CD4-positive, alpha-beta T cell (primary cell): ENCODE data around the gene COA1. TPM values are rescaled to one million over a fixed set of nuclear protein-coding genes. Genes with fewer than 3 reads are reported as not detected.
A peak's percentile ranks its signal among the peaks of the same experiment; 100 is the strongest.

Experiments
- ATAC-seq: fragments of 200-7000 bp; cut with Tn5 transposase; one replicate; pipeline ENCODE4 v1.10.0; 2022; ENCODE audit warnings: mild to moderate bottlenecking; ENCODE audit not compliant: poor library complexity
- CTCF ChIA-PET: fragments of 350-600 bp; sonication (Branson Sonifier 250); formaldehyde crosslinking; loops from one replicate; lab custom pipeline; 2021; ENCODE audit warnings: antibody characterized with exemption, inconsistent platforms; lab: Charles Lee
- POLR2A ChIA-PET: fragments of 350-600 bp; sonication (Branson Sonifier 250); formaldehyde crosslinking; loops from one replicate; lab custom pipeline; 2021; ENCODE audit warnings: antibody characterized with exemption, inconsistent platforms; lab: Charles Lee
- DNase-seq, 14 experiments: peaks; one replicate each; pipeline ENCODE4 v3.0.0-alpha.2; 2013 to 2020; ENCODE audit warnings: mixed read lengths in 2 of 14
- H3K27ac ChIP-seq, 2 donors: one replicate each; pipeline versions ENCODE4 v1.5.1 to v1.7.0; 2013; ENCODE audit warnings: low read length in 2 of 2, low read depth in 1 of 2, mild to moderate bottlenecking in 1 of 2
- H3K27me3 ChIP-seq, 2 experiments: 1 replicate in 1 of 2; 2 replicates in 1 of 2; pipeline versions ENCODE4 v1.6.1 to v1.7.0; 2013; ENCODE audit warnings: low read length in 2 of 2, control low read depth in 1 of 2, mild to moderate bottlenecking in 1 of 2, moderate library complexity in 1 of 2; ENCODE audit not compliant: insufficient read depth in 2 of 2, control insufficient read depth in 1 of 2
- H3K36me3 ChIP-seq: one replicate; pipeline ENCODE4 v1.6.1; 2013; ENCODE audit warnings: low read length, control low read depth; ENCODE audit not compliant: insufficient read depth
- H3K4me1 ChIP-seq: one replicate; pipeline ENCODE4 v1.6.1; 2013; ENCODE audit warnings: low read length, control low read depth; ENCODE audit not compliant: insufficient read depth
- H3K4me3 ChIP-seq: one replicate; pipeline ENCODE4 v1.5.1; 2013; ENCODE audit warnings: mild to moderate bottlenecking, low read length, moderate library complexity
- H3K9me3 ChIP-seq, 2 experiments: 1 replicate in 1 of 2; 2 replicates in 1 of 2; pipeline versions ENCODE4 v1.6.1 to v1.7.0; 2013; ENCODE audit warnings: low read length in 2 of 2, mild to moderate bottlenecking in 2 of 2, control low read depth in 1 of 2, moderate library complexity in 1 of 2; ENCODE audit not compliant: control insufficient read depth in 1 of 2, insufficient read depth in 1 of 2
- H3K27ac Mint-ChIP-seq: one replicate; pipeline ENCODE4 v1.8.0; 2020; ENCODE audit warnings: mixed read lengths
- H3K27me3 Mint-ChIP-seq: one replicate; pipeline ENCODE4 v1.8.0; 2021; ENCODE audit warnings: mixed read lengths
- H3K36me3 Mint-ChIP-seq: one replicate; pipeline ENCODE4 v1.8.0; 2021; ENCODE audit warnings: low read depth, mixed read lengths
- H3K4me1 Mint-ChIP-seq: one replicate; pipeline ENCODE4 v1.8.0; 2021; ENCODE audit warnings: low read depth, mixed read lengths
- H3K4me3 Mint-ChIP-seq: one replicate; pipeline ENCODE4 v1.8.0; 2020; ENCODE audit warnings: mild to moderate bottlenecking, mixed read lengths
- H3K9me3 Mint-ChIP-seq: one replicate; pipeline ENCODE4 v1.8.0; 2020; ENCODE audit warnings: mixed read lengths
- CTCF ChIP-seq: fragments of 200-600 bp; IDR thresholded peaks from one replicate; pipeline ENCODE4 v1.8.0; 2022; ENCODE audit warnings: antibody characterized with exemption, mild to moderate bottlenecking
- intact Hi-C, 2 experiments: fragments of 100-400 bp; cut with DNase I in 1 of 2; cut with micrococcal nuclease in 1 of 2; formaldehyde crosslinking; loops; one replicate each; pipeline versions ENCODE4 v1.15.1 to v1.9.0; 2023 to 2025; cut with DNase I, micrococcal nuclease
- total RNA-seq, 174 experiments: library from RNA in 2 of 174; stranded (reverse) in 2 of 174; gene quantifications; one replicate each; pipeline ENCODE4 v1.2.3 and lab custom pipeline; 2021 to 2026

COA1 gene
- total RNA-seq, 2 experiments from 2014 or later = 78.9 to 80.7 TPM

- peak overlapping the region; percentile 62 for H3K27ac Mint-ChIP-seq
- ATAC-seq (peak; percentile 45), DNase-seq (peak in 9 of 14 experiments; percentile 13 to 53 (median 30))
- peaks cover 42% of the 10 kb centered on the region for H3K4me1 Mint-ChIP-seq
- Histone ChIP-seq H3K4me3 (peak overlapping the region; percentile 1), H3K4me1 (peaks cover 17% of the 10 kb centered on the region), H3K27ac (no peak overlapping the region), H3K27me3 (no peaks in the 10 kb centered on the region), H3K36me3 (no peaks in the 10 kb centered on the region), H3K9me3 (no peaks in the 10 kb centered on the region)
- H3K36me3 Mint-ChIP-seq = peaks cover 4% of the 10 kb centered on the region
- TF ChIP-seq CTCF = no peak
- ChIA-PET CTCF (interaction anchor here (0.7 to 1.8 kb wide), 2 partner anchors 34 to 83 kb away, joined by 3 to 4 read pairs; partner anchors contain the start of gene COA1), POLR2A (interaction anchor here (1.0 to 1.3 kb wide), 2 partner anchors 20 to 70 kb away, joined by 3 read pairs; no protein-coding TSS in a partner anchor)
- peak overlapping the region; percentile 64 for H3K4me3 Mint-ChIP-seq
- intact Hi-C loops = loop anchor here in 1 of 2 experiments (5.0 kb wide), 1 partner anchor 37 kb away; the partner anchor contains the start of gene COA1
- no peaks in the 10 kb centered on the region for H3K9me3 Mint-ChIP-seq
- no peaks in the 10 kb centered on the region for H3K27me3 Mint-ChIP-seq
Observed at GRCh38 chr7:43764039-43764761, 34.9 kb upstream of the COA1 start.

- Mint-ChIP-seq H3K36me3 (peaks cover 6% of the 10 kb centered on the region), H3K9me3 (no peaks in the 10 kb centered on the region), H3K27me3 (no peaks in the 10 kb centered on the region), H3K27ac (no peak overlapping the region), H3K4me3 (no peak overlapping the region), H3K4me1 (peaks cover 45% of the 10 kb centered on the region)
- H3K4me3 ChIP-seq = no peak overlapping the region
- ChIA-PET POLR2A (interaction anchor here (1.2 kb wide), 1 partner anchor 24 kb away, joined by 3 read pairs; no protein-coding TSS in a partner anchor), CTCF (no interaction called here)
- TF ChIP-seq CTCF = no peak
- ATAC-seq = no peak
- H3K27ac ChIP-seq = no peak overlapping the region
- no peak for DNase-seq
- H3K36me3 ChIP-seq = no peaks in the 10 kb centered on the region
- H3K27me3 ChIP-seq = no peaks in the 10 kb centered on the region
- peaks cover 17% of the 10 kb centered on the region for H3K4me1 ChIP-seq
- no peaks in the 10 kb centered on the region for H3K9me3 ChIP-seq
- intact Hi-C loops = loop anchor here in 1 of 2 experiments (5.0 kb wide), 1 partner anchor 36 kb away; the partner anchor contains the start of gene COA1
Observed at GRCh38 chr7:43763183-43763582, 33.9 kb upstream of the COA1 start.

GRCh38 chr7:43761938-43762692, 32.8 kb upstream of the COA1 start:
- H3K4me1 Mint-ChIP-seq = peaks cover 53% of the 10 kb centered on the region
- CTCF ChIA-PET = no interaction called here
- no peaks in the 10 kb centered on the region for H3K9me3 Mint-ChIP-seq

More at GRCh38 chr7:43761938-43762692, 32.8 kb upstream of the COA1 start:
- Mint-ChIP-seq H3K4me3 (peak overlapping the region; percentile 15), H3K27ac (no peak overlapping the region), H3K27me3 (no peaks in the 10 kb centered on the region), H3K36me3 (peaks cover 6% of the 10 kb centered on the region)
- Histone ChIP-seq H3K4me3 (no peak overlapping the region), H3K27me3 (no peaks in the 10 kb centered on the region), H3K9me3 (no peaks in the 10 kb centered on the region), H3K27ac (no peak overlapping the region), H3K4me1 (peaks cover 24% of the 10 kb centered on the region), H3K36me3 (no peaks in the 10 kb centered on the region)
- POLR2A ChIA-PET = interaction anchor here (1.2 kb wide), 1 partner anchor 25 kb away, joined by 3 read pairs; no protein-coding TSS in a partner anchor
- TF ChIP-seq CTCF = no peak
- DNase-seq (no peak), ATAC-seq (no peak)
- intact Hi-C loops = loop anchor here in 1 of 2 experiments (5.0 kb wide), 1 partner anchor 35 kb away; the partner anchor contains the start of gene COA1
